OCI-M1 (cell line): Measurements from ENCODE around the gene AVPR1A.
A peak's percentile ranks its signal among the peaks of the same experiment; 100 is the strongest.
"Not testable (repeated sequence)": the region's sequence is repeated elsewhere in the genome, so short reads cannot be mapped to it uniquely, and the experiment has no call there.

ENCODE experiments used
- DNase-seq: peaks from one replicate; lab custom pipeline; 2025; lab: John Stamatoyannopoulos, UW

Gene AVPR1A

GRCh38 chr12:63150713-63151622 is at the start of gene AVPR1A:
TSS of gene AVPR1A (minus strand) at chr12:63151201. CDS start at chr12:63150836, 365 bp downstream.
- no peak for DNase-seq

GRCh38 chr12:63196168-63196567 is 45.2 kb upstream of the AVPR1A start:
- DNase-seq: no peak

GRCh38 chr12:63179224-63179623 is 28.2 kb upstream of the AVPR1A start:
- no peak for DNase-seq

- no peak for DNase-seq
Observed at GRCh38 chr12:63170321-63170720, 19.3 kb upstream of the AVPR1A start.

- DNase-seq: not testable (repeated sequence)
Observed at GRCh38 chr12:63167741-63168140, 16.7 kb upstream of the AVPR1A start.

- DNase-seq: no peak
Observed at GRCh38 chr12:63164911-63165310, 13.9 kb upstream of the AVPR1A start.

- DNase-seq: no peak
Observed at GRCh38 chr12:63163541-63163940, 12.5 kb upstream of the AVPR1A start.

GRCh38 chr12:63155375-63155774 is 4.4 kb upstream of the AVPR1A start:
- DNase-seq: no peak

GRCh38 chr12:63154560-63154959 is 3.6 kb upstream of the AVPR1A start:
- DNase-seq: no peak

GRCh38 chr12:63152321-63152700 is 1.3 kb upstream of the AVPR1A start:
- DNase-seq: no peak

- DNase-seq: peak; percentile 66
Observed at GRCh38 chr12:63151623-63152320, 771 bp upstream of the AVPR1A start.

- DNase-seq: no peak
Observed at GRCh38 chr12:63149909-63150712, 890 bp downstream of the AVPR1A start.

GRCh38 chr12:63144556-63144955 is 6.4 kb downstream of the AVPR1A start:
- DNase-seq: no peak

GRCh38 chr12:63138488-63138887 is 12.5 kb downstream of the AVPR1A start:
- DNase-seq: no peak

- DNase-seq: no peak
Observed at GRCh38 chr12:63133981-63134380, 17.0 kb downstream of the AVPR1A start.

GRCh38 chr12:63132201-63132600 is 18.8 kb downstream of the AVPR1A start:
- no peak for DNase-seq

GRCh38 chr12:63129927-63130326 is 21.1 kb downstream of the AVPR1A start:
- DNase-seq: peak; percentile 92

GRCh38 chr12:63124778-63125177 is 26.2 kb downstream of the AVPR1A start:
- no peak for DNase-seq

GRCh38 chr12:63103494-63104131 is 47.4 kb downstream of the AVPR1A start:
- DNase-seq: peak; percentile 46

GRCh38 chr12:63101920-63102319 is 49.1 kb downstream of the AVPR1A start:
- no peak for DNase-seq

- DNase-seq: peak; percentile 18
Observed at GRCh38 chr12:63098851-63099250, 52.1 kb downstream of the AVPR1A start.
